Sigmoid colon (tissue), 7 donors: ENCODE measurements around the gene TANGO6. TPM values are rescaled to one million over a fixed set of nuclear protein-coding genes. Genes with fewer than 3 reads are reported as not detected.

Source experiments
- DNase-seq: peaks from one replicate; pipeline ENCODE4 v3.0.0-alpha.2; 2019
- H3K27ac ChIP-seq, 4 donors: fragments of 200-600 bp; sonication (generic); one replicate each; pipeline ENCODE4 v1.5.1; 2016 to 2019; ENCODE audit warnings: mild to moderate bottlenecking in 1 of 4
- H3K27me3 ChIP-seq, 3 donors: fragments of 200-600 bp; sonication (generic); one replicate each; pipeline ENCODE4 v1.5.1; 2019; ENCODE audit warnings: mild to moderate bottlenecking in 1 of 3
- H3K36me3 ChIP-seq, 4 donors: fragments of 200-600 bp; sonication (generic); one replicate each; pipeline ENCODE4 v1.5.1; 2016 to 2019
- H3K4me1 ChIP-seq, 4 donors: fragments of 200-600 bp; sonication (generic); one replicate each; pipeline ENCODE4 v1.5.1; 2017 to 2019
- H3K4me3 ChIP-seq, 4 donors: fragments of 200-600 bp; sonication (generic); one replicate each; pipeline ENCODE4 v1.5.1; 2017 to 2019; ENCODE audit warnings: mild to moderate bottlenecking in 2 of 4, moderate library complexity in 1 of 4
- H3K9me3 ChIP-seq, 4 donors: fragments of 200-600 bp in 3 of 4; sonication (generic) in 3 of 4; one replicate each; pipeline versions ENCODE4 v1.5.1 to v1.6.1; 2013 to 2019
- CTCF ChIP-seq, 4 experiments: fragments of 450-650 bp in 3 of 4; fragments of 200-600 bp in 1 of 4; IDR thresholded peaks; one replicate each; pipeline ENCODE4 v1.5.1; 2016 to 2019; ENCODE audit warnings: antibody characterized with exemption in 4 of 4, mild to moderate bottlenecking in 3 of 4, moderate library complexity in 2 of 4
- EP300 ChIP-seq, 4 donors: sonication (generic); formaldehyde crosslinking; IDR thresholded peaks; one replicate each; pipeline ENCODE4 v1.6.1; 2017; ENCODE audit warnings: antibody characterized with exemption in 4 of 4
- POLR2A ChIP-seq, 2 donors: fragments of 450-650 bp; IDR thresholded peaks; one replicate each; pipeline ENCODE4 v1.6.1; 2016; ENCODE audit warnings: antibody characterized with exemption in 2 of 2, mild to moderate bottlenecking in 2 of 2, moderate library complexity in 2 of 2
- POLR2AphosphoS5 ChIP-seq, 4 donors: sonication (generic); formaldehyde crosslinking; IDR thresholded peaks; one replicate each; pipeline ENCODE4 v1.6.1; 2017; ENCODE audit warnings: antibody characterized with exemption in 4 of 4
- WGBS, 2 donors: extraction: QIAGEN DNeasy Blood & Tissue Kit; methylation state at CpG; one replicate each; pipeline ENCODE4 v1.1.7; 2013; 5-methylcytosine and 5-hydroxymethylcytosine counted together
- intact Hi-C: fragments of 100-400 bp; cut with DNase I; formaldehyde crosslinking; loops from one replicate; pipeline ENCODE4 v1.15.1; 2023
- polyA plus RNA-seq, 3 donors: library from polyadenylated mRNA; stranded (reverse); fragments of 200-250 nt; gene quantifications; one replicate each; pipeline ENCODE4 v1.2.3, GENCODE V29; 2013
- total RNA-seq, 4 donors: library from RNA; depleted of rRNA; stranded (reverse); fragments of >200 nt; gene quantifications; one replicate each; pipeline ENCODE4 v1.1.0, GENCODE V29; 2016
- donor health status: healthy with polysubstance abuse.
- donor health status: Bipolar disorder and iron deficiency.
- donor health status: healthy.

Gene TANGO6
- total and polyA plus RNA-seq, 7 donors, result 0.92 to 23.5 (median 16.0) TPM

GRCh38 chr16:69037373-69038160, 194.2 kb downstream of the TANGO6 start:
- no peak for TF ChIP-seq POLR2AphosphoS5 (IDR thresholded peaks at IDR 0.05)
- TF ChIP-seq EP300 (IDR thresholded peaks at IDR 0.05), result no peak
- TF ChIP-seq CTCF (IDR thresholded peaks at IDR 0.05), result no peak
- TF ChIP-seq POLR2A (IDR thresholded peaks at IDR 0.05), result no peak
- intact Hi-C loops, result no loop called here
- no peaks in the 10 kb centered on the region for H3K4me1 ChIP-seq
- peaks cover 0 to 31% (median 10%) of the 10 kb centered on the region in 4 donors for H3K36me3 ChIP-seq
- DNase-seq, result peak; percentile 28
- peaks cover 0 to 4% (median 0%) of the 10 kb centered on the region in 4 donors for H3K9me3 ChIP-seq
- H3K4me3 ChIP-seq, result no peak overlapping the region
- H3K27me3 ChIP-seq, result no peaks in the 10 kb centered on the region
- WGBS, 2 donors, result 76 to 92% methylated on average over 6 of the region's 6 CpGs
- H3K27ac ChIP-seq, result no peak overlapping the region

- peaks cover 0 to 4% (median 0%) of the 10 kb centered on the region in 4 donors for H3K9me3 ChIP-seq
- TF ChIP-seq CTCF (IDR thresholded peaks at IDR 0.05), result no peak
- TF ChIP-seq POLR2A (IDR thresholded peaks at IDR 0.05), result no peak
- no peak for TF ChIP-seq EP300 (IDR thresholded peaks at IDR 0.05)
- TF ChIP-seq POLR2AphosphoS5 (IDR thresholded peaks at IDR 0.05), result no peak
- 91 to 96% methylated on average over 4 of the region's 4 CpGs for WGBS, 2 donors
- no peak overlapping the region for H3K4me3 ChIP-seq
- peak; percentile 10 for DNase-seq
- intact Hi-C loops, result no loop called here
- no peaks in the 10 kb centered on the region for H3K27me3 ChIP-seq
- no peak overlapping the region for H3K27ac ChIP-seq
- peaks cover 0 to 30% (median 10%) of the 10 kb centered on the region in 4 donors for H3K36me3 ChIP-seq
- H3K4me1 ChIP-seq, result no peaks in the 10 kb centered on the region
These were observed 196.1 kb downstream of the TANGO6 start for GRCh38 chr16:69039333-69039941.

GRCh38 chr16:69040144-69040909, 197.0 kb downstream of the TANGO6 start:
- TF ChIP-seq CTCF (IDR thresholded peaks at IDR 0.05), result no peak
- TF ChIP-seq EP300 (IDR thresholded peaks at IDR 0.05), result no peak
- TF ChIP-seq POLR2A (IDR thresholded peaks at IDR 0.05), result no peak
- no peak for TF ChIP-seq POLR2AphosphoS5 (IDR thresholded peaks at IDR 0.05)
- H3K36me3 ChIP-seq, result peaks cover 0 to 30% (median 10%) of the 10 kb centered on the region in 4 donors
- WGBS, 2 donors, result 92 to 94% methylated on average over 6 of the region's 6 CpGs
- H3K27ac ChIP-seq, result no peak overlapping the region
- no peaks in the 10 kb centered on the region for H3K27me3 ChIP-seq
- H3K4me3 ChIP-seq, result no peak overlapping the region
- intact Hi-C loops, result no loop called here
- no peaks in the 10 kb centered on the region for H3K4me1 ChIP-seq
- DNase-seq, result peak; percentile 13
- peaks cover 0 to 4% (median 0%) of the 10 kb centered on the region in 4 donors for H3K9me3 ChIP-seq

- intact Hi-C loops, result no loop called here
- no peak for TF ChIP-seq POLR2AphosphoS5 (IDR thresholded peaks at IDR 0.05)
- no peak for TF ChIP-seq EP300 (IDR thresholded peaks at IDR 0.05)
- no peak for TF ChIP-seq POLR2A (IDR thresholded peaks at IDR 0.05)
- TF ChIP-seq CTCF (IDR thresholded peaks at IDR 0.05), result no peak
- 95% methylated on average over 4 of the region's 4 CpGs for WGBS, 2 donors
- Histone ChIP-seq H3K4me3 (no peak overlapping the region), H3K36me3 (peaks cover 0 to 8% (median 0%) of the 10 kb centered on the region in 4 donors), H3K9me3 (no peaks in the 10 kb centered on the region), H3K27me3 (no peaks in the 10 kb centered on the region), H3K4me1 (no peaks in the 10 kb centered on the region), H3K27ac (no peak overlapping the region)
- no peak for DNase-seq
These were observed 205.2 kb downstream of the TANGO6 start for GRCh38 chr16:69048328-69049120.
